OCI-LY7 (cell line): ENCODE measurements around the gene ZC3H12D. TPM values are rescaled to one million over a fixed set of nuclear protein-coding genes. Genes with fewer than 3 reads are reported as not detected.

Experiments used
- BruUV-seq: library from RNA; stranded (reverse); fragments of 400-500 nt; replicated peaks from 2 replicates; lab custom pipeline; 2021; lab: Mats Ljungman, UMichigan
- CTCF ChIA-PET: fragments of 300-600 bp; sonication (Branson Sonifier 250); formaldehyde crosslinking; loops from one replicate; lab custom pipeline; 2022; ENCODE audit warnings: antibody characterized with exemption; ENCODE audit not compliant: unreplicated experiment; lab: Charles Lee
- POLR2A ChIA-PET: fragments of 300-600 bp; sonication (Branson Sonifier 250); formaldehyde crosslinking; loops from one replicate; lab custom pipeline; 2022; ENCODE audit warnings: antibody characterized with exemption; lab: Charles Lee
- DNase-seq: peaks from one replicate; pipeline ENCODE4 v3.0.0-alpha.2; 2015; ENCODE audit warnings: low spot score
- H2AFZ ChIP-seq: fragments of 200-600 bp; sonication (generic), shearing (Covaris generic); 2 replicates; pipeline ENCODE4 v1.6.1; 2014; ENCODE audit warnings: mild to moderate bottlenecking, antibody characterized with exemption, low read length, moderate library complexity
- H3K27ac ChIP-seq: fragments of 200-600 bp; sonication (generic); 2 replicates; pipeline ENCODE4 v1.5.1; 2014; ENCODE audit warnings: mixed run types, low read depth, mild to moderate bottlenecking, moderate library complexity, low read length, inconsistent platforms; ENCODE audit not compliant: poor library complexity, severe bottlenecking
- H3K36me3 ChIP-seq: fragments of 200-600 bp; sonication (generic); 2 replicates; pipeline ENCODE4 v1.6.1; 2014; ENCODE audit warnings: mild to moderate bottlenecking, antibody characterized with exemption, low read length, moderate library complexity, mixed read lengths; ENCODE audit not compliant: insufficient read depth
- H3K4me1 ChIP-seq: fragments of 200-600 bp; sonication (generic); 2 replicates; pipeline ENCODE4 v1.5.1; 2014; ENCODE audit warnings: mild to moderate bottlenecking, low read length; ENCODE audit not compliant: insufficient read depth, poor library complexity, severe bottlenecking
- H3K4me2 ChIP-seq: fragments of 200-600 bp; sonication (generic); 2 replicates; pipeline ENCODE4 v1.6.1; 2014; ENCODE audit warnings: mild to moderate bottlenecking, low read length
- H3K4me3 ChIP-seq: fragments of 200-600 bp; sonication (generic); 2 replicates; pipeline ENCODE4 v1.5.1; 2014; ENCODE audit warnings: mild to moderate bottlenecking, low read depth, low read length; ENCODE audit not compliant: poor library complexity, severe bottlenecking
- H3K79me2 ChIP-seq: fragments of 200-600 bp; sonication (generic); 2 replicates; pipeline ENCODE4 v1.6.1; 2016; ENCODE audit warnings: low read depth, mild to moderate bottlenecking, low read length, moderate library complexity, mixed read lengths; ENCODE audit not compliant: insufficient read depth
- H3K9me2 ChIP-seq: fragments of 200-600 bp; sonication (generic); 2 replicates; pipeline ENCODE4 v1.6.1; 2016; ENCODE audit warnings: mild to moderate bottlenecking, low read length, mixed read lengths; ENCODE audit not compliant: insufficient read depth
- H3K9me3 ChIP-seq: fragments of 200-600 bp; sonication (generic); 2 replicates; pipeline ENCODE4 v1.6.1; 2014; ENCODE audit warnings: mild to moderate bottlenecking, mixed run types, low read length, mixed read lengths
- H4K20me1 ChIP-seq: fragments of 200-600 bp; sonication (generic); 2 replicates; pipeline ENCODE4 v1.6.1; 2014; ENCODE audit warnings: mild to moderate bottlenecking, antibody characterized with exemption, low read length, moderate library complexity, mixed read lengths; ENCODE audit not compliant: insufficient read depth
- EZH2phosphoT487 ChIP-seq: fragments of 200-600 bp; sonication (generic); IDR thresholded peaks from 2 replicates; pipeline ENCODE4 v1.6.1; 2018; ENCODE audit warnings: low read depth, borderline replicate concordance, mild to moderate bottlenecking, mixed run types, antibody characterized with exemption, low read length, moderate library complexity, mixed read lengths
- intact Hi-C: fragments of 100-400 bp; cut with micrococcal nuclease; formaldehyde crosslinking; loops from one replicate; pipeline ENCODE4 v1.10.0; 2022; ENCODE audit not compliant: unreplicated experiment
- total RNA-seq, 2 experiments: library from RNA; depleted of rRNA in 1 of 2; stranded (reverse); fragments of >200 nt in 1 of 2; shearing (Covaris generic) in 1 of 2; gene quantifications; 2 replicates each; pipeline ENCODE4 v1.2.3, GENCODE V29; 2014 to 2022
- TF ChIP-seq, protein P1 (sequence below): fragments of 200-600 bp; sonication (generic); conservative IDR thresholded peaks from 2 replicates; pipeline ENCODE4 v1.5.1; 2014; ENCODE audit warnings: mild to moderate bottlenecking, antibody characterized with exemption, low read length, moderate library complexity, mixed read lengths

Gene ZC3H12D
- total RNA-seq, 2 experiments from 2014 or later: 12.8 to 22.6 TPM

DNA sequence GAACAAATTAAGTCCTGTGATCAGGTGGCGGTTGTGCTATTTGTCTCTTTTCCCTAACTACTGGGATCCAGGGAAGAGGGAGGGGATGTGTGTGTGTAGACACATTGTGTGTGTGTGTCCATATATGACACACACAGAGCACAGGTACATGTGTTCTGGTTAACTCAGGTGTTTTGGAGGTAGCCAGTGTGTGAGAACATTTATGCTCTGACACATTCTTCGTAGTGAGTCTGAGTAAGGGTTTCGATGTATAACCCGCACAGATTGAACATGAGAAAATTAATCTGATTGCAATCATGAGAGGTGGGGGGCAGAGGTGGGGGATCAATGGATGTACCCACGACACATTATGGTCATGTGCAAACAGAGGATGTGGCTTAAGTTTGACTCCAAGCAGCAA lies 12.6 kb downstream of the ZC3H12D start:
- peak overlapping the region; percentile 99 for H3K27ac ChIP-seq
- no peaks in the 10 kb centered on the region for H4K20me1 ChIP-seq
- BruUV-seq: no TSS peak
- peaks cover 59% of the 10 kb centered on the region; the same call in 1 of the 2 replicates for H3K79me2 ChIP-seq
- POLR2A ChIA-PET: no interaction called here
- DNase-seq: no peak
- peaks cover 7% of the 10 kb centered on the region; the same call in 1 of the 2 replicates for H3K9me3 ChIP-seq
- H3K4me3 ChIP-seq: no peak overlapping the region
- H3K4me2 ChIP-seq: peak overlapping the region; percentile 71
- no peaks in the 10 kb centered on the region for H3K9me2 ChIP-seq
- no peak for TF ChIP-seq EZH2phosphoT487
- TF ChIP-seq, protein P1, sequence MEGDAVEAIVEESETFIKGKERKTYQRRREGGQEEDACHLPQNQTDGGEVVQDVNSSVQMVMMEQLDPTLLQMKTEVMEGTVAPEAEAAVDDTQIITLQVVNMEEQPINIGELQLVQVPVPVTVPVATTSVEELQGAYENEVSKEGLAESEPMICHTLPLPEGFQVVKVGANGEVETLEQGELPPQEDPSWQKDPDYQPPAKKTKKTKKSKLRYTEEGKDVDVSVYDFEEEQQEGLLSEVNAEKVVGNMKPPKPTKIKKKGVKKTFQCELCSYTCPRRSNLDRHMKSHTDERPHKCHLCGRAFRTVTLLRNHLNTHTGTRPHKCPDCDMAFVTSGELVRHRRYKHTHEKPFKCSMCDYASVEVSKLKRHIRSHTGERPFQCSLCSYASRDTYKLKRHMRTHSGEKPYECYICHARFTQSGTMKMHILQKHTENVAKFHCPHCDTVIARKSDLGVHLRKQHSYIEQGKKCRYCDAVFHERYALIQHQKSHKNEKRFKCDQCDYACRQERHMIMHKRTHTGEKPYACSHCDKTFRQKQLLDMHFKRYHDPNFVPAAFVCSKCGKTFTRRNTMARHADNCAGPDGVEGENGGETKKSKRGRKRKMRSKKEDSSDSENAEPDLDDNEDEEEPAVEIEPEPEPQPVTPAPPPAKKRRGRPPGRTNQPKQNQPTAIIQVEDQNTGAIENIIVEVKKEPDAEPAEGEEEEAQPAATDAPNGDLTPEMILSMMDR: no peak
- intact Hi-C loops: no loop called here
- H2AFZ ChIP-seq: no peak overlapping the region
- peaks cover 45% of the 10 kb centered on the region for H3K36me3 ChIP-seq
- H3K4me1 ChIP-seq: peaks cover 83% of the 10 kb centered on the region
- CTCF ChIA-PET: interaction anchor here (1.4 to 2.1 kb wide), 2 partner anchors 13 to 45 kb away, joined by 5 to 6 read pairs; partner anchors contain the start of gene ZC3H12D

DNA sequence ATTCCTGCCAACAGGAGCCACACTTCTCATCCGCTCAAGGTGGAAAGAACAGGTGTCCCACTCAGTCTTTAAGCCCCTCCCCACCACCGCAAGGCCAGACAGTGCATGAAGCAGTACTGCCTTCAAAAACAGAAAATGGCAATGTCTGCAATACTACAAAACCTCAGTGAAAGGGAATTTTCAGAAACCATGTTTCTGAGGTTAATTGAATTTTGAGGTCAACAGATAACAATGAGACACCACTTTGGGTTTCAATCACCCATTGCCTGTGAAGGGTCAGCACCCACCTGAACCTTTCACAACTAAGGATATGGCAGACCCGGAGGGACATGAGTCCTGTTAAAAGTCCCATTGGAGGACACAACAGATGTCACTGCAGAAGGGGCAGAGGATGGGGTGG lies 13.0 kb downstream of the ZC3H12D start:
- no peaks in the 10 kb centered on the region for H4K20me1 ChIP-seq
- peaks cover 45% of the 10 kb centered on the region for H3K36me3 ChIP-seq
- peaks cover 7% of the 10 kb centered on the region; the same call in 1 of the 2 replicates for H3K9me3 ChIP-seq
- no peak overlapping the region for H2AFZ ChIP-seq
- H3K4me1 ChIP-seq: peaks cover 84% of the 10 kb centered on the region
- H3K9me2 ChIP-seq: no peaks in the 10 kb centered on the region
- TF ChIP-seq, protein P1: no peak
- no peak for TF ChIP-seq EZH2phosphoT487
- H3K27ac ChIP-seq: peak overlapping the region; percentile 99
- BruUV-seq: no TSS peak
- ChIA-PET CTCF (no interaction called here), POLR2A (no interaction called here)
- no peak for DNase-seq
- peak overlapping the region; percentile 50 for H3K4me2 ChIP-seq
- peaks cover 59% of the 10 kb centered on the region; the same call in 1 of the 2 replicates for H3K79me2 ChIP-seq
- intact Hi-C loops: no loop called here
- H3K4me3 ChIP-seq: no peak overlapping the region

DNA sequence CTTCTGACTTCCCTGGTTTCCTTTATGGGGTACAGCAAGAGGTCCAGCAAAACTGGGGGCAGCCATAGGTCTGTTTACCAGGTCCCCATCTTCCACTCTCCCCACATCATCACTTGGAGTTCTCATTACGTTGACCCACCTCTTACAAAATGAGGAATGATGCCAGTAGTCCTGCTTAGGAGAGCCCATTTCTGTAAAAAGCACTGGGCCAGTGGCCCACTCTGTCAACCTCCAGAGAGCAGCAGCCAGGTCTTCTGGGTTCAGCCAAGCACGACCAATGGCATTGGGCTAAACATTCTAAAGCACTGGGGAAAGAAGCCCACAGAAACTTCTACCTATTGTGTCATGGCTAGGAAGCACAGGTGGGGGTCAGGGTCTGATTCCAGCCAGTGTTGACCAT lies 13.9 kb downstream of the ZC3H12D start:
- Histone ChIP-seq H3K9me3 (peaks cover 7% of the 10 kb centered on the region; the same call in 1 of the 2 replicates), H3K4me2 (peak overlapping the region; percentile 50), H2AFZ (no peak overlapping the region), H3K4me1 (peaks cover 92% of the 10 kb centered on the region), H3K36me3 (peaks cover 45% of the 10 kb centered on the region), H3K4me3 (no peak overlapping the region), H3K79me2 (peaks cover 59% of the 10 kb centered on the region; the same call in 1 of the 2 replicates), H3K9me2 (no peaks in the 10 kb centered on the region), H3K27ac (peak overlapping the region; percentile 99), H4K20me1 (no peaks in the 10 kb centered on the region)
- ChIA-PET POLR2A (no interaction called here), CTCF (no interaction called here)
- intact Hi-C loops: no loop called here
- no TSS peak for BruUV-seq
- peak; percentile 24 for DNase-seq
- TF ChIP-seq, protein P1: no peak
- TF ChIP-seq EZH2phosphoT487: no peak
